ENCODE measurements around the gene DTYMK.

DNA sequence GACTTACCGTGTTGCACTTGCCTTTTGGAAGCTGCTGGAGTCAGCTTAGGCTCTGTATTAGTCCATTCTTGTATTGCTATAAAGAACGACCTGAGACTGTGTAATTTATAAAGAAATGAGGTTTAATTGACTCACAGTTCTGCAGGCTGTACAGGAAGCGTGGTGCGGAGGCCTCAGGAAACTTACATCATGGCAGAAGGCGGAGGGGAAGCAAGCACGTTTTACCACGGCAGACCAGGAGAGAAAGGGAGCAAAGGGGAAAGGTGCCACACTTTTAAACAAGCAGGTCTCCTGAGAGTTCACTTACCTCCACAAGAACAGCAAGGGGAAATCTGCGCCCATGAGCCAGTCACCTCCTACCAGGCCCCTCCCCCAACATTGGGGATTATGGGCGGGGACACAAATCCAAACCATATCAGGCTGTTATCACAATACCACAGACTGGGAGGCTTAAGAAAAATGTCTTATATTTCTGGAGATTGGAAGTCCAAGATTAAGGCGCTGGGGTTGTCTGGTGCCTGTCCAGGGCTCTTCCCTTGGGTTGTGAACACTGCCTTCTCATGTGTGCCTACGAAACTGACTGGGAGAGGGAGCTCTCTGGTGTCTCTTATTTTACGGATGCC is 44.2 kb upstream of the DTYMK start:
- TF ChIP-seq, protein P1, sequence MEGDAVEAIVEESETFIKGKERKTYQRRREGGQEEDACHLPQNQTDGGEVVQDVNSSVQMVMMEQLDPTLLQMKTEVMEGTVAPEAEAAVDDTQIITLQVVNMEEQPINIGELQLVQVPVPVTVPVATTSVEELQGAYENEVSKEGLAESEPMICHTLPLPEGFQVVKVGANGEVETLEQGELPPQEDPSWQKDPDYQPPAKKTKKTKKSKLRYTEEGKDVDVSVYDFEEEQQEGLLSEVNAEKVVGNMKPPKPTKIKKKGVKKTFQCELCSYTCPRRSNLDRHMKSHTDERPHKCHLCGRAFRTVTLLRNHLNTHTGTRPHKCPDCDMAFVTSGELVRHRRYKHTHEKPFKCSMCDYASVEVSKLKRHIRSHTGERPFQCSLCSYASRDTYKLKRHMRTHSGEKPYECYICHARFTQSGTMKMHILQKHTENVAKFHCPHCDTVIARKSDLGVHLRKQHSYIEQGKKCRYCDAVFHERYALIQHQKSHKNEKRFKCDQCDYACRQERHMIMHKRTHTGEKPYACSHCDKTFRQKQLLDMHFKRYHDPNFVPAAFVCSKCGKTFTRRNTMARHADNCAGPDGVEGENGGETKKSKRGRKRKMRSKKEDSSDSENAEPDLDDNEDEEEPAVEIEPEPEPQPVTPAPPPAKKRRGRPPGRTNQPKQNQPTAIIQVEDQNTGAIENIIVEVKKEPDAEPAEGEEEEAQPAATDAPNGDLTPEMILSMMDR (IDR thresholded peaks at IDR 0.05), result no peak
- no peak for TF ChIP-seq POLR2A (IDR thresholded peaks at IDR 0.05)

Data from upper lobe of left lung (tissue), 4 donors.